Measurements from ENCODE around the gene HSH2D. TPM values are rescaled to one million over a fixed set of nuclear protein-coding genes. Genes with fewer than 3 reads are reported as not detected.

HSH2D gene
- total and polyA plus RNA-seq, 4 donors, result 5.5 to 9.3 (median 6.4) TPM

GRCh38 chr19:16206046-16206605, 62.6 kb downstream of the HSH2D start:
- Histone ChIP-seq H3K9me3 (ENCODE audit: control insufficient read depth in 4 of 4, insufficient read depth in 3 of 4, low read length in 3 of 4) (no peaks in the 10 kb centered on the region), H3K27ac (ENCODE audit: low read depth in 1 of 2, low read length in 1 of 2) (no peak overlapping the region), H3K4me1 (ENCODE audit: control insufficient read depth in 5 of 5, insufficient read depth in 5 of 5, low read length in 5 of 5) (peaks cover 0 to 6% (median 0%) of the 10 kb centered on the region in 5 donors), H3K36me3 (ENCODE audit: control insufficient read depth in 4 of 4, insufficient read depth in 4 of 4, low read length in 4 of 4) (peaks cover 10 to 72% (median 40%) of the 10 kb centered on the region in 4 donors), H3K27me3 (ENCODE audit: control insufficient read depth in 3 of 3, insufficient read depth in 3 of 3, low read length in 2 of 3) (no peaks in the 10 kb centered on the region), H3K4me3 (no peak overlapping the region), H3K9ac (ENCODE audit: insufficient read depth in 1 of 2, low read length in 2 of 2) (no peak overlapping the region)
- ATAC-seq (ENCODE audit: insufficient read depth, low FRiP score) (no peak), DNase-seq (no peak)
- TF ChIP-seq, protein P1, sequence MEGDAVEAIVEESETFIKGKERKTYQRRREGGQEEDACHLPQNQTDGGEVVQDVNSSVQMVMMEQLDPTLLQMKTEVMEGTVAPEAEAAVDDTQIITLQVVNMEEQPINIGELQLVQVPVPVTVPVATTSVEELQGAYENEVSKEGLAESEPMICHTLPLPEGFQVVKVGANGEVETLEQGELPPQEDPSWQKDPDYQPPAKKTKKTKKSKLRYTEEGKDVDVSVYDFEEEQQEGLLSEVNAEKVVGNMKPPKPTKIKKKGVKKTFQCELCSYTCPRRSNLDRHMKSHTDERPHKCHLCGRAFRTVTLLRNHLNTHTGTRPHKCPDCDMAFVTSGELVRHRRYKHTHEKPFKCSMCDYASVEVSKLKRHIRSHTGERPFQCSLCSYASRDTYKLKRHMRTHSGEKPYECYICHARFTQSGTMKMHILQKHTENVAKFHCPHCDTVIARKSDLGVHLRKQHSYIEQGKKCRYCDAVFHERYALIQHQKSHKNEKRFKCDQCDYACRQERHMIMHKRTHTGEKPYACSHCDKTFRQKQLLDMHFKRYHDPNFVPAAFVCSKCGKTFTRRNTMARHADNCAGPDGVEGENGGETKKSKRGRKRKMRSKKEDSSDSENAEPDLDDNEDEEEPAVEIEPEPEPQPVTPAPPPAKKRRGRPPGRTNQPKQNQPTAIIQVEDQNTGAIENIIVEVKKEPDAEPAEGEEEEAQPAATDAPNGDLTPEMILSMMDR (IDR thresholded peaks at IDR 0.05; ENCODE audit: control extremely low read depth, extremely low read depth), result no peak
- 93 to 94% methylated on average over 14 of the region's 14 CpGs for WGBS, 2 donors

DNA sequence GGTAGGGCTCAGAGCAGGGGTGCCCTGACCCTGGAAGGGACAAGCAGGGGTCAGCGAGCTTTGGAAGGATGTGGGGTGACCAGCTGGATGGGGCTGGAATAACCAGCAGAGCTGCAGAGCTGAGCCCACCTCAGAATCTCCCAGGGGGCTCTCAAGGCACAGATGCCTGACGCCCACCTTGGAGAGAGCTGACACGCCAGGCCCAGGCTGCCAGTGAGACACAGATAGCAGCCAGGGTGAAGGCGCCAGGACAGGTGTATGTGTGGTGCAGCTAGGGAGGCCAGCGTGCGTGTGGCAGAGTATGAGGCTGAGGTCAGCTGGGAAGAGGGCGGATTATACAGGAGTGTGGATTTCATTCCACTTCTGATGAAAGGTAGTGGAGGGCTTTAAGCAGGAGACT, 63.2 kb downstream of the HSH2D start:
- Histone ChIP-seq H3K9me3 (ENCODE audit: control insufficient read depth in 4 of 4, insufficient read depth in 3 of 4, low read length in 3 of 4) (no peaks in the 10 kb centered on the region), H3K27me3 (ENCODE audit: control insufficient read depth in 3 of 3, insufficient read depth in 3 of 3, low read length in 2 of 3) (no peaks in the 10 kb centered on the region), H3K4me3 (no peak overlapping the region), H3K27ac (ENCODE audit: low read depth in 1 of 2, low read length in 1 of 2) (no peak overlapping the region), H3K4me1 (ENCODE audit: control insufficient read depth in 5 of 5, insufficient read depth in 5 of 5, low read length in 5 of 5) (peaks cover 0 to 6% (median 0%) of the 10 kb centered on the region in 5 donors), H3K36me3 (ENCODE audit: control insufficient read depth in 4 of 4, insufficient read depth in 4 of 4, low read length in 4 of 4) (peaks cover 10 to 72% (median 42%) of the 10 kb centered on the region in 4 donors), H3K9ac (ENCODE audit: insufficient read depth in 1 of 2, low read length in 2 of 2) (no peak overlapping the region)
- 96 to 97% methylated on average over 7 of the region's 7 CpGs for WGBS, 2 donors
- DNase-seq, result no peak
- ATAC-seq (ENCODE audit: insufficient read depth, low FRiP score), result no peak
- TF ChIP-seq, protein P1 (IDR thresholded peaks at IDR 0.05; ENCODE audit: control extremely low read depth, extremely low read depth), result no peak

DNA sequence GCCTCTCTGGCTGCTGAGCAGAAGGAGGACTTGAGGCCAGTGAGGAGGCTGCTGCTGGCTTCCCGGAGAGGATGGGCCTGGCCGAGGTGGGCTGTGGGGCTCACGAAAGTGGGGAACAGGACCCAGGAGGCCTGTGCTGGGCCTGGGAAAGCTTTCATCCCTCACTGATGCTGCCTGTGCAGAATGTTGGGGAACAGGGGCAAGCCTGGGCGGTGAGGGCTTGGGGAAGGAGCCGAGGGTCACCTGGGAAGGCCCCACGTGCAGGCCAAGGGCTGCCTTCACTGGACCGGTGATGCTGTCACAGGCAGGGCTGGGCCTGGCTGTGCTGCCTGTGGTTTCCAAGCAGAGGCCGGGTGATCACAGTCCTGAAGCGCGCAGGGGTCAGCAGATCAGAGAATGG, 63.6 kb downstream of the HSH2D start:
- TF ChIP-seq, protein P1 (IDR thresholded peaks at IDR 0.05; ENCODE audit: control extremely low read depth, extremely low read depth), result no peak
- Histone ChIP-seq H3K27ac (ENCODE audit: low read depth in 1 of 2, low read length in 1 of 2) (no peak overlapping the region), H3K36me3 (ENCODE audit: control insufficient read depth in 4 of 4, insufficient read depth in 4 of 4, low read length in 4 of 4) (peaks cover 10 to 67% (median 40%) of the 10 kb centered on the region in 4 donors), H3K9me3 (ENCODE audit: control insufficient read depth in 4 of 4, insufficient read depth in 3 of 4, low read length in 3 of 4) (no peaks in the 10 kb centered on the region), H3K4me3 (no peak overlapping the region), H3K9ac (ENCODE audit: insufficient read depth in 1 of 2, low read length in 2 of 2) (no peak overlapping the region), H3K27me3 (ENCODE audit: control insufficient read depth in 3 of 3, insufficient read depth in 3 of 3, low read length in 2 of 3) (no peaks in the 10 kb centered on the region), H3K4me1 (ENCODE audit: control insufficient read depth in 5 of 5, insufficient read depth in 5 of 5, low read length in 5 of 5) (peaks cover 0 to 6% (median 0%) of the 10 kb centered on the region in 5 donors)
- ATAC-seq (ENCODE audit: insufficient read depth, low FRiP score) (no peak), DNase-seq (no peak)
- WGBS, 2 donors, result 95 to 96% methylated on average over 10 of the region's 10 CpGs

Measured in lung (tissue), 12 donors.